ENCODE measurements around the gene INPP4A.
A peak's percentile ranks its signal among the peaks of the same experiment; 100 is the strongest.

The INPP4A gene

DNA sequence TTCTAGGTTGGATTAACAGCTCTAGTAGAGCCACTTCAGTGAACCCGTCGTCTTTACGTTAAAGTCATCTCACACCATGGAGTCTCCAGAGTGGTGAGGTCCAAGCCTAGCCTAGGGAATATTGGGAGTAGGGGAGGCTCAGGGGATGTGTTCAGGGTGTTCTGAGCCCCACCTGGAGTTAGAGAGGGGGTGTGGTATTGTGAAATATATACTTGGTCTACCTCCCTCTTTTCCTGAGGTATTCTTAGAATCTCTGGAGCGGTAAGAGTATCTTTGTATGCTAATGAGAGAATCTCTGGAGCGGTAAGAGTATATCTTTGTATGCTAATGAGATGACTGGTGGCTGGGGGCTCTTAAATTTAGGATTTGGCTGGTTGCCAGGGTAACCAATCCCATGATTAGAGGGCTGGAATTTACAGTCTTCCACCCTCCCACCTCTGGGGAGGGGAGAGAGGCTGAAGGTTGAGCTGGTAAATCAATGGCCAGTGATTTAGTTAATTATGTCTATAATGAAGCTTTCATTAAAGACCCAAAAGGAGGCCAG, 69.5 kb downstream of the INPP4A start:
- no peak overlapping the region for H3K27ac ChIP-seq (replicated peaks)
- TF ChIP-seq GABPA (IDR thresholded peaks at IDR 0.05; ENCODE audit: low read depth), result no peak
- no peak for TF ChIP-seq POLR2AphosphoS5 (IDR thresholded peaks at IDR 0.05; ENCODE audit: low read depth)
- TF ChIP-seq, protein P1, sequence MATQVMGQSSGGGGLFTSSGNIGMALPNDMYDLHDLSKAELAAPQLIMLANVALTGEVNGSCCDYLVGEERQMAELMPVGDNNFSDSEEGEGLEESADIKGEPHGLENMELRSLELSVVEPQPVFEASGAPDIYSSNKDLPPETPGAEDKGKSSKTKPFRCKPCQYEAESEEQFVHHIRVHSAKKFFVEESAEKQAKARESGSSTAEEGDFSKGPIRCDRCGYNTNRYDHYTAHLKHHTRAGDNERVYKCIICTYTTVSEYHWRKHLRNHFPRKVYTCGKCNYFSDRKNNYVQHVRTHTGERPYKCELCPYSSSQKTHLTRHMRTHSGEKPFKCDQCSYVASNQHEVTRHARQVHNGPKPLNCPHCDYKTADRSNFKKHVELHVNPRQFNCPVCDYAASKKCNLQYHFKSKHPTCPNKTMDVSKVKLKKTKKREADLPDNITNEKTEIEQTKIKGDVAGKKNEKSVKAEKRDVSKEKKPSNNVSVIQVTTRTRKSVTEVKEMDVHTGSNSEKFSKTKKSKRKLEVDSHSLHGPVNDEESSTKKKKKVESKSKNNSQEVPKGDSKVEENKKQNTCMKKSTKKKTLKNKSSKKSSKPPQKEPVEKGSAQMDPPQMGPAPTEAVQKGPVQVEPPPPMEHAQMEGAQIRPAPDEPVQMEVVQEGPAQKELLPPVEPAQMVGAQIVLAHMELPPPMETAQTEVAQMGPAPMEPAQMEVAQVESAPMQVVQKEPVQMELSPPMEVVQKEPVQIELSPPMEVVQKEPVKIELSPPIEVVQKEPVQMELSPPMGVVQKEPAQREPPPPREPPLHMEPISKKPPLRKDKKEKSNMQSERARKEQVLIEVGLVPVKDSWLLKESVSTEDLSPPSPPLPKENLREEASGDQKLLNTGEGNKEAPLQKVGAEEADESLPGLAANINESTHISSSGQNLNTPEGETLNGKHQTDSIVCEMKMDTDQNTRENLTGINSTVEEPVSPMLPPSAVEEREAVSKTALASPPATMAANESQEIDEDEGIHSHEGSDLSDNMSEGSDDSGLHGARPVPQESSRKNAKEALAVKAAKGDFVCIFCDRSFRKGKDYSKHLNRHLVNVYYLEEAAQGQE (IDR thresholded peaks at IDR 0.05; ENCODE audit: insufficient replicate concordance, low read depth), result no peak
- TF ChIP-seq SPI1 (IDR thresholded peaks at IDR 0.05; ENCODE audit: borderline replicate concordance, low read depth), result no peak
- TF ChIP-seq, protein P2, sequence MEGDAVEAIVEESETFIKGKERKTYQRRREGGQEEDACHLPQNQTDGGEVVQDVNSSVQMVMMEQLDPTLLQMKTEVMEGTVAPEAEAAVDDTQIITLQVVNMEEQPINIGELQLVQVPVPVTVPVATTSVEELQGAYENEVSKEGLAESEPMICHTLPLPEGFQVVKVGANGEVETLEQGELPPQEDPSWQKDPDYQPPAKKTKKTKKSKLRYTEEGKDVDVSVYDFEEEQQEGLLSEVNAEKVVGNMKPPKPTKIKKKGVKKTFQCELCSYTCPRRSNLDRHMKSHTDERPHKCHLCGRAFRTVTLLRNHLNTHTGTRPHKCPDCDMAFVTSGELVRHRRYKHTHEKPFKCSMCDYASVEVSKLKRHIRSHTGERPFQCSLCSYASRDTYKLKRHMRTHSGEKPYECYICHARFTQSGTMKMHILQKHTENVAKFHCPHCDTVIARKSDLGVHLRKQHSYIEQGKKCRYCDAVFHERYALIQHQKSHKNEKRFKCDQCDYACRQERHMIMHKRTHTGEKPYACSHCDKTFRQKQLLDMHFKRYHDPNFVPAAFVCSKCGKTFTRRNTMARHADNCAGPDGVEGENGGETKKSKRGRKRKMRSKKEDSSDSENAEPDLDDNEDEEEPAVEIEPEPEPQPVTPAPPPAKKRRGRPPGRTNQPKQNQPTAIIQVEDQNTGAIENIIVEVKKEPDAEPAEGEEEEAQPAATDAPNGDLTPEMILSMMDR (IDR thresholded peaks at IDR 0.05; ENCODE audit: insufficient read depth, low read length), result no peak
- no peak overlapping the region for H3K4me3 ChIP-seq (replicated peaks; ENCODE audit: insufficient read depth, low read length)

DNA sequence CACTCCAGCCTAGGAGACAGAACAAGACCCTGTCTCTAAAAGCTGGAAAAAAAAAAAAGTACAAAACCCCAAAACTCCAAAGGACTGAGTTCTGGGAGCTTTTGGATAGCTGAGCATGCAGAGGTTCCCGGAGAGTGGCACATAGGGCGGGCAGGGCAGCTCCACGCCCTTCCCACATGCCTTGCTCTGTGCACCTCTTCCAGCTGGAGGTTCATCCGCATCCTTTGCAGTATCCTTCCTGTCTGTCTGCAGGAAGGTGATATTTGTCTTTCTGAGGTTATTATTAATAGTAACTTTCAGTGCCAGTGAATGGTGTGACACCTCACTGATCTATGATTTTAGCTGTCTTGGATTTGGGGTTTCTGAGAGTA, 70.2 kb downstream of the INPP4A start:
- H3K27me3 ChIP-seq (ENCODE audit: insufficient read depth, poor library complexity, severe bottlenecking), result no peaks in the 10 kb centered on the region
- no peak overlapping the region; the same call in 1 of the 2 replicates for H3K27ac ChIP-seq (replicated peaks)
- TF ChIP-seq GABPA (IDR thresholded peaks at IDR 0.05; ENCODE audit: low read depth) (no peak), SPI1 (IDR thresholded peaks at IDR 0.05; ENCODE audit: borderline replicate concordance, low read depth) (no peak), POLR2AphosphoS5 (IDR thresholded peaks at IDR 0.05; ENCODE audit: low read depth) (no peak)
- TF ChIP-seq, protein P1 (IDR thresholded peaks at IDR 0.05; ENCODE audit: insufficient replicate concordance, low read depth), result no peak
- DNase-seq (ENCODE audit: low read depth in 1 of 2, low spot score in 1 of 2), result no peak
- no peak overlapping the region for H3K4me3 ChIP-seq (replicated peaks; ENCODE audit: insufficient read depth, low read length)

More for the DNA sequence above, 69.5 kb downstream of the INPP4A start:
- no peak for DNase-seq (ENCODE audit: low read depth in 1 of 2, low spot score in 1 of 2)
- no peaks in the 10 kb centered on the region for H3K27me3 ChIP-seq (ENCODE audit: insufficient read depth, poor library complexity, severe bottlenecking)

DNA sequence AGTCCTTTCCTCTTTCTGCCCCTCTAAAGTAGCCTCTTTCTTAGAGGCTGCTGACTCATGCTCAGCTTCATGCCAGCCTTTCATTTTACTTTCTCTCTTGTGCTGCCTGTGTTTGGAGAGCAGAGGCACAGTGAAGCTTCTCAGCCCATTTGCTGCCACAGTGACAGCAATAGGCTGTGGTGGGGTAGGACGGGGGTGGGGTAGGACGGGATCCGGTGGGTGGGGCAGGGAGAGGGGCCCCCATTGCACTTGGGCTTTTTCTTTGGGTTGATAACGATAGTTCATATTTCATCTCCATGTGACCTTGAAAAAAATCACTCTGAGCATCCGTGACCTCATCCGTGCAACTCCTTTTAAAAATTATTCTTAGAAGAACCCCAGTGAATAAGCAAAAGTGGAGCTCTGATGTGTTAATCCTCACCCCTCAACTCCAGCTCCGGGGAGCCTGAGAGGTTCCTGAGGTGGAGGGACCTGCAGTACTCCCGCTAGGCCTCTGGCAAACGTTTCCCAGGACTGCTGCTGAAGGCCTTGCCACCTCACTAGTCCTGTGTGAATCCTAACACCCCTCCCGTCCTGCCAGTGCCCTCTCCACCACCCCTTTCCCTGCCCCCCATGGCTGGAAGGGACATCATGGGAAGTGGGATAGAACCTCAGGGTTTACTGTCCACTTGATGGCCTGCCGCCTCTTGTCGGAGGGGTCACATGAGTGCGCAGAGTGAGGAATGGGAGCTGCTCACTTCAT, 70.8 kb downstream of the INPP4A start:
- DNase-seq (ENCODE audit: low read depth in 1 of 2, low spot score in 1 of 2), result peak in 1 of 2 experiments; percentile 19
- Histone ChIP-seq H3K4me3 (replicated peaks; ENCODE audit: insufficient read depth, low read length) (no peak overlapping the region), H3K27me3 (ENCODE audit: insufficient read depth, poor library complexity, severe bottlenecking) (no peaks in the 10 kb centered on the region), H3K27ac (replicated peaks) (no peak overlapping the region; the same call in 1 of the 2 replicates)
- TF ChIP-seq, protein P2 (IDR thresholded peaks at IDR 0.05; ENCODE audit: insufficient read depth, low read length), result no peak
- TF ChIP-seq GABPA (IDR thresholded peaks at IDR 0.05; ENCODE audit: low read depth) (no peak), SPI1 (IDR thresholded peaks at IDR 0.05; ENCODE audit: borderline replicate concordance, low read depth) (no peak)
- TF ChIP-seq, protein P1 (IDR thresholded peaks at IDR 0.05; ENCODE audit: insufficient replicate concordance, low read depth), result no peak

All from HL-60 (cell line).